NCI-H69 (cell line): Measurements from ENCODE around the gene FILIP1L.

Source experiments
- DNase-seq: peaks from one replicate; lab custom pipeline; 2025; lab: John Stamatoyannopoulos, UW

FILIP1L gene

GRCh38 chr3:99923873-99924272 lies 190.4 kb downstream of the FILIP1L start:
- DNase-seq: no peak

GRCh38 chr3:99921986-99922385 lies 192.3 kb downstream of the FILIP1L start:
- DNase-seq: no peak

GRCh38 chr3:99921377-99921695 lies 193.0 kb downstream of the FILIP1L start:
- no peak for DNase-seq

- peak; percentile 62 for DNase-seq
These were observed 193.6 kb downstream of the FILIP1L start for GRCh38 chr3:99920481-99921376.

GRCh38 chr3:99919694-99920093 lies 194.6 kb downstream of the FILIP1L start:
- DNase-seq: peak; percentile 6

- no peak for DNase-seq
These were observed 195.6 kb downstream of the FILIP1L start for GRCh38 chr3:99918715-99919114.

- peak; percentile 65 for DNase-seq
These were observed 198.3 kb downstream of the FILIP1L start for GRCh38 chr3:99915906-99916432.

- DNase-seq: peak; percentile 88
These were observed 202.9 kb downstream of the FILIP1L start for GRCh38 chr3:99911433-99911832.

GRCh38 chr3:99910752-99911290 lies 203.5 kb downstream of the FILIP1L start:
- peak; percentile 62 for DNase-seq

GRCh38 chr3:99909714-99910495 lies 204.4 kb downstream of the FILIP1L start:
- peak; percentile 38 for DNase-seq

GRCh38 chr3:99907959-99908544 lies 206.2 kb downstream of the FILIP1L start:
- no peak for DNase-seq

- no peak for DNase-seq
These were observed 210.4 kb downstream of the FILIP1L start for GRCh38 chr3:99903869-99904268.

GRCh38 chr3:99902091-99902490 lies 212.2 kb downstream of the FILIP1L start:
- DNase-seq: peak; percentile 8

GRCh38 chr3:99901200-99901926 lies 212.9 kb downstream of the FILIP1L start:
- peak; percentile 78 for DNase-seq

- no peak for DNase-seq
These were observed 214.1 kb downstream of the FILIP1L start for GRCh38 chr3:99900248-99900647.

- DNase-seq: no peak
These were observed 214.7 kb downstream of the FILIP1L start for GRCh38 chr3:99899603-99900002.

GRCh38 chr3:99896482-99896881 lies 217.8 kb downstream of the FILIP1L start:
- DNase-seq: peak; percentile 79

GRCh38 chr3:99895703-99896441 lies 218.4 kb downstream of the FILIP1L start:
- DNase-seq: peak; percentile 90

- DNase-seq: no peak
These were observed 219.1 kb downstream of the FILIP1L start for GRCh38 chr3:99895131-99895696.

GRCh38 chr3:99892332-99892731 lies 222.0 kb downstream of the FILIP1L start:
- no peak for DNase-seq
